Ascending aorta (tissue), 2 donors: ENCODE results near the gene SLC25A30. TPM values are rescaled to one million over a fixed set of nuclear protein-coding genes. Genes with fewer than 3 reads are reported as not detected.
"Not testable (repeated sequence)": the region's sequence is repeated elsewhere in the genome, so short reads cannot be mapped to it uniquely, and the experiment has no call there.

Experiments used
- DNase-seq, 2 donors: peaks; one replicate each; pipeline ENCODE4 v3.0.0-alpha.2; 2019; ENCODE audit warnings: low spot score in 2 of 2
- H3K27ac ChIP-seq, 2 donors: fragments of 200-600 bp; sonication (generic); one replicate each; pipeline ENCODE4 v1.5.1; 2016 to 2017; ENCODE audit warnings: mild to moderate bottlenecking in 1 of 2
- H3K27me3 ChIP-seq: fragments of 200-600 bp; sonication (generic); one replicate; pipeline ENCODE4 v1.5.1; 2017
- H3K36me3 ChIP-seq, 2 donors: fragments of 200-600 bp; sonication (generic); one replicate each; pipeline ENCODE4 v1.5.1; 2016
- H3K4me1 ChIP-seq, 2 donors: fragments of 200-600 bp; sonication (generic); one replicate each; pipeline ENCODE4 v1.5.1; 2016 to 2017; ENCODE audit warnings: mild to moderate bottlenecking in 1 of 2
- H3K4me3 ChIP-seq, 2 donors: fragments of 200-600 bp; sonication (generic); one replicate each; pipeline ENCODE4 v1.5.1; 2016 to 2017; ENCODE audit warnings: mild to moderate bottlenecking in 1 of 2
- H3K9me3 ChIP-seq, 2 donors: fragments of 200-600 bp; sonication (generic); one replicate each; pipeline ENCODE4 v1.5.1; 2016
- CTCF ChIP-seq, 3 experiments: fragments of 200-600 bp in 2 of 3; fragments of 450-650 bp in 1 of 3; sonication (generic) in 2 of 3; IDR thresholded peaks; one replicate each; pipeline ENCODE4 v1.5.1; 2016 to 2019; ENCODE audit warnings: antibody characterized with exemption in 3 of 3, mild to moderate bottlenecking in 1 of 3, moderate library complexity in 1 of 3
- intact Hi-C: fragments of 100-400 bp; cut with DNase I; formaldehyde crosslinking; loops from one replicate; pipeline ENCODE4 v1.15.1; 2023
- total RNA-seq: library from RNA; depleted of rRNA; stranded (reverse); fragments of >200 nt; gene quantifications from one replicate; pipeline ENCODE4 v1.1.0, GENCODE V29; 2016

The SLC25A30 gene
- total RNA-seq, 1 donor from 2014 or later: 1.9 TPM

DNA sequence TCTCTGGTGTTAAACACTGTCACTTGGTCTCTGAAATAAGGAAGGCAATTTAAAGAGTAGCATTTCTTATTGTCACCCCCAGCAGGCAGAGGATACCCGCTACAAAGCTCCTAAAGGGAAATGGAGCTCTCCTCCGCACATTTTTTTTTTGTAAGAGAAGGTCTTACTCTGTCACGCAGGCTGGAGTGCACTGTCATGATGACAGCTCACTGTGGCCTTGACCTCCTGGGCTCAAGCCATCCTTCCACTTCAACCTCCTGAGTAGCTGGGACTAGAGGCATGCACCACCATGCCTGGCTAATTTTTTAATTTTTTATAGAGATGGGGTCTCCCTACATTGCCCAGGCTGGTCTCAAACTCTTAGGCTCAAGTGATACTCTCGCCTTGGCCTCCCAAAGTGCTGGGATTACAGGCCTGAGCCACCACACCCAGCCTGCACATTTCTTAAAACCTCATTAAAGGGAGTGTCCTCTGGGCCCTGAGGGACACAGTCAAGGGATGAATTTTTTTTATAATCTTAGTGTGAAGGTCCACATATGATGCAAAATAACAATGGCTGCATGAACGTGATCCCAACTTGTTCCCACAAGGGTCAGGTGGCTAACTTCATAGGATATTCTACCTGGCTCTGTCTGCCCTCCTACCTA, 32.1 kb downstream of the SLC25A30 start:
- Histone ChIP-seq H3K4me1 (no peaks in the 10 kb centered on the region), H3K9me3 (no peaks in the 10 kb centered on the region), H3K36me3 (peaks cover 3 to 35% of the 10 kb centered on the region in 2 donors), H3K27me3 (no peaks in the 10 kb centered on the region), H3K4me3 (no peak overlapping the region), H3K27ac (no peak overlapping the region)
- TF ChIP-seq CTCF (IDR thresholded peaks at IDR 0.05): no peak
- no peak for DNase-seq
- intact Hi-C loops: no loop called here

- no peak for DNase-seq
- Histone ChIP-seq H3K9me3 (no peaks in the 10 kb centered on the region), H3K27me3 (no peaks in the 10 kb centered on the region), H3K27ac (no peak overlapping the region), H3K4me3 (no peak overlapping the region), H3K36me3 (peaks cover 3 to 35% of the 10 kb centered on the region in 2 donors), H3K4me1 (no peaks in the 10 kb centered on the region)
- intact Hi-C loops: no loop called here
- no peak for TF ChIP-seq CTCF (IDR thresholded peaks at IDR 0.05)
Observed at GRCh38 chr13:45385320-45385719, 32.9 kb downstream of the SLC25A30 start.

DNA sequence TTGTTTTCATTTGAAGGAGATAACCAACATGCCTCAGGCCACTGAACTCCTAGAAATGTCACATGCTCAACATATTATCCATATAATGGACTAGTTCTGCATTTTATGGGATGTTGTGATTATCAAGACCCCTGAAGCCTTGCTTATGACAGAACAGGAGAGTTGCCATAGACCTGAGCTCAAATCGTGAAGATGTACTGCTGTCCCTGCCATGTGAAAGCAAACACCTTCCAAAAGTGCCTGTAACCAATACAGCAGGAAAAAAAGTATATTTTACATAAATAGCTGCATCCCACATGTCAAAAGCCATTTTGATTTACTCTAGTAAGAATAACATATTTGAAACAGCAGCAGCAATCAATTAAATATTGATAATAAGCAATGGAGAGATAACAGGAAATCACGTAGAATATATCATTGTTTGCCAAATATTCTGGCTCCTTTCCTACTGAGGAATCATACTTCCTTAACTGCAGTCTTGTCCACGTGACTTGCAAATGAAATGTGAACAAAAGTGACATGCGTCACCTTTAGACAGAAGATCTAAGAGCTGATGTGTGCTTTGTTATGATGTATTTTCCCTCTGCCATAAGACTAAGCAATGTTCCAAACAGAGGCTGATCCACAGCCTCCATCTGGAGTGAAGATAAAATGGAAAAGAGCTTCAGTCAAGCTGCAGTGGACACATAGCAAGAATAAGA, 33.5 kb downstream of the SLC25A30 start:
- intact Hi-C loops: no loop called here
- Histone ChIP-seq H3K27ac (no peak overlapping the region), H3K36me3 (peaks cover 3 to 35% of the 10 kb centered on the region in 2 donors), H3K4me3 (no peak overlapping the region), H3K9me3 (no peaks in the 10 kb centered on the region), H3K27me3 (no peaks in the 10 kb centered on the region), H3K4me1 (no peaks in the 10 kb centered on the region)
- no peak for TF ChIP-seq CTCF (IDR thresholded peaks at IDR 0.05)
- no peak for DNase-seq

- H3K4me1 ChIP-seq, H3K27ac ChIP-seq, H3K4me3 ChIP-seq, H3K9me3 ChIP-seq, H3K27me3 ChIP-seq, DNase-seq, intact Hi-C loops: not testable (repeated sequence)
- peaks cover 3 to 35% of the 10 kb centered on the region in 2 donors for H3K36me3 ChIP-seq
Observed at GRCh38 chr13:45382739-45383138, 35.4 kb downstream of the SLC25A30 start.

DNA sequence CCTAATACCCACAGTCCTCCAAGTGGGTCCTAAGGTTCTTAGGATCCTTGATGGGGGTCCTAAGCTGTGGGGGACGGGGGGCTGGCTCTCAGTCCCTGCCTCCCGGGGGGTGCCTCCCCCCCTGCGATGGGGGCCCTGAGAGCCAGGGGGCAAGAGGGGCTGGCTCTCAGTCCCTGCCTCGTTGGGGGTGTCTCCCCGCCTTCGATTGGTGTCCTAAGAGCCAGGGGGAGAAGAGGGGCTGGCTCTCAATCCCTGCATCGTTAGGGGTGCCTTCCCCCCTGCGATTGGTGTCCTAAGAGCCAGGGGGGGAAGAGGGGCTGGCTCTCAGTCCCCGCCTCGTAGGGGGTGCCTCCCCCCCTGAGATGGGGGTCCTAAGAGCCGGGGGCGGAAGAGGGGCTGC, 37.0 kb downstream of the SLC25A30 start:
- no peak for TF ChIP-seq CTCF (IDR thresholded peaks at IDR 0.05)
- DNase-seq: no peak
- Histone ChIP-seq H3K36me3 (peaks cover 0 to 19% of the 10 kb centered on the region in 2 donors), H3K27ac (no peak overlapping the region), H3K4me1 (no peaks in the 10 kb centered on the region), H3K4me3 (no peak overlapping the region), H3K27me3 (no peaks in the 10 kb centered on the region), H3K9me3 (no peaks in the 10 kb centered on the region)
- intact Hi-C loops: no loop called here

DNA sequence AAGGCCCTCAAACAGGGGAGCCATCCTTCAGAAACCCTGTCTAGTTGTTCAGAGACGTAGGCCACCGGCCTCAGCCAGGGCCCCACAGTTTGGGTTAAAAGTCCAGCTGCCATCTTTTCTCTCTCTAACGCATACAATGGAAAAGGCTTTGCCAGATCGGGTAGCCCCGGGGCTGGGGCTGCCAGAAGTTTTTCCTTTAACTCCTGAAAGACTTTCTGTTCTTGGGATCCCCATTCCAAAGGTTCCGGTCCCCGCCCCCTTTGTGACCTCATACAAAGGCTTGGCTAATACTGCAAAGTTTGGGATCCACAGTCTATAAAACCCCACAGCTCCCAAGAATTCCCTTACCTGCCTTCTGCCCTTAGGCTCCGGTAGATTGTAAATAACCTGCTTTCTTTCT, 37.5 kb downstream of the SLC25A30 start:
- H3K9me3 ChIP-seq, DNase-seq, H3K4me1 ChIP-seq, H3K27ac ChIP-seq, intact Hi-C loops, H3K4me3 ChIP-seq, H3K27me3 ChIP-seq: not testable (repeated sequence)
- peaks cover 0 to 18% of the 10 kb centered on the region in 2 donors for H3K36me3 ChIP-seq

- not testable (repeated sequence) for H3K27ac ChIP-seq, H3K4me1 ChIP-seq, H3K27me3 ChIP-seq, H3K9me3 ChIP-seq, H3K36me3 ChIP-seq, DNase-seq, H3K4me3 ChIP-seq
- intact Hi-C loops: loop anchor here (10.0 kb wide), 1 partner anchor 785 kb away; no protein-coding TSS in a partner anchor
Observed at GRCh38 chr13:45379516-45379915, 38.7 kb downstream of the SLC25A30 start.

- not testable (repeated sequence) for H3K4me3 ChIP-seq, DNase-seq, H3K36me3 ChIP-seq, H3K27me3 ChIP-seq, H3K27ac ChIP-seq, H3K4me1 ChIP-seq, H3K9me3 ChIP-seq
- intact Hi-C loops: loop anchor here (10.0 kb wide), 1 partner anchor 786 kb away; no protein-coding TSS in a partner anchor
Observed at GRCh38 chr13:45378786-45379185, 39.4 kb downstream of the SLC25A30 start.

DNA sequence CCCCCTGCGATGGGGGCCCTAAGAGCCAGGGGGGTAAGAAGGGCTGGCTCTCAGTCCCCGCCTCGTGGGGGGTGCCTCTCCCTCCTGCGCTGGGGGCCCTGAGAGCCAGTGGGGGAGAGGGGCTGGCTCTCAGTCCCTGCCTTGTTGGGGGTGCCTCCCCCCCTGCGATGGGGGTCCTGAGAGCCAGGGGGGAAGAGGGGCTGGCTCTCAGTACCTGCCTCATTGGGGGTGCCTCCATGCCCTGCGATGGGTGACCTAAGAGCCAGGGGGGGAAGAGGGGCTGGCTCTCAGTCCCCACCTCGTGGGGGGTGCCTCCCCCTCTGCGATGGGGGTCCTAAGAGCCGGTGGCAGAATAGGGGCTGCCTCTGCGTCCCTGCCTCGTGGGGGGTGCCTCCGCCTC, 40.9 kb downstream of the SLC25A30 start:
- not testable (repeated sequence) for H3K4me1 ChIP-seq, H3K9me3 ChIP-seq, H3K36me3 ChIP-seq, DNase-seq, H3K4me3 ChIP-seq, H3K27ac ChIP-seq, H3K27me3 ChIP-seq
- intact Hi-C loops: loop anchor here (10.0 kb wide), 1 partner anchor 787 kb away; no protein-coding TSS in a partner anchor

- H3K4me1 ChIP-seq, H3K9me3 ChIP-seq, H3K4me3 ChIP-seq, H3K27me3 ChIP-seq, DNase-seq, H3K36me3 ChIP-seq, H3K27ac ChIP-seq: not testable (repeated sequence)
- intact Hi-C loops: loop anchor here (10.0 kb wide), 1 partner anchor 788 kb away; no protein-coding TSS in a partner anchor
Observed at GRCh38 chr13:45376651-45377050, 41.5 kb downstream of the SLC25A30 start.
